CD4-positive, alpha-beta T cell treated with Interleukin-6 for 4 hours (primary cell): ENCODE measurements around the gene PIM1.
"Not testable (repeated sequence)": the region's sequence is repeated elsewhere in the genome, so short reads cannot be mapped to it uniquely, and the experiment has no call there.

Experiments used
- DNase-seq: peaks from one replicate; pipeline ENCODE4 v3.0.0-alpha.2; 2020; ENCODE audit warnings: mixed read lengths

PIM1 gene

DNA sequence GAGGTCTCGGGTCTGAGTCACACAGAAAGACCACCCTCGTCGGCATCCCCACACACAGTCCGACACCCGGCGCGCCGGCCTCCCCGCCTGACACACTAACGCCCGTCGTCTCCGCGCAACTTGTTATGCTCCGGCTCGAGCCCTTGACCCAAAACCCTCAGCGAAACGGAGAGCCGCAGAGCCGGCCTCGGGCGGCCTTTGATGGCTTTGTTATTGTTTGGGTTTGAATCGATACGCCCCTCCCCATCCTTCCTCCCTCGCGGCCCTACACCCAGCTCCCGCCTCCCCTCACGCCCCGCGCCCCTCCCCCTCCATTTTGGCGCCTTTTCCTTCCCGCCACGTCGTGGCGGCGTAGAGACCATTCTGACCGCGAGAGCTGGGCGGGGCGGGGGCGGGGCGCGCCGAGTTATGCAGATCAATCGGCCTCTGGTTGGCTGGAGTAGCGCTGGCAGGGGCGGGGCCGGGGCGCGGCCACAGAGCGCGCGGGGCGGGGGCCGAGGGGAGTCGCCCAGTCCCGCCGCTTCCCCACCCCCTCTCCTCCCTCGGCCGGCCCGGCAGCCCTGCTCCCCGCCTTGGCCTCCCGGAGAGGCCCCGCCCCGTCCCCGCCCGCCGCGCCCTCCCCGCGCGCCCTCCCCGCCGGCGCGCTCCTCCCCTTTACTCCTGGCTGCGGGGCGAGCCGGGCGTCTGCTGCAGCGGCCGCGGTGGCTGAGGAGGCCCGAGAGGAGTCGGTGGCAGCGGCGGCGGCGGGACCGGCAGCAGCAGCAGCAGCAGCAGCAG, at the start of gene PIM1:
Gene PIM1 (plus strand): TSS at position 657 of the 777 bp plus-strand sequence. CDS start 424 bp downstream, outside the sequence.
- DNase-seq = peak; percentile 100

DNA sequence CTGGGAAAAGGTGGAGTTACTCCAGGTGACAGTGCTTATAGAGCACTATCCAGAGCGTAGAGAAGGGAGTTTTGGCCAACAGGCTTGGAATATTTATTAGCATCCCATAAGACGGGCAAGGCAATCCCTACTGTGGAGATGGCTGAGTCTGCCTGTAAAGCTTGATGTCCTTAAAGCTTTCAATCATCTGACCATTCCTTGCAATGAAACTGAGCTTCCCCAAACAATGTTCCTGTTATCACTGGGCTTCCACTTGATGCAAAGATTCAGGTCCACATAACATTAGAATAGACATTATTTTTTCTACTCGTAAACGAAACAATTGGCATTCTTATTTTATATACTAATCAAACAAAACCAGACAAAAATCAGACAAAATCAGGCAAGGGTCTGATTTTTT, 48.4 kb upstream of the PIM1 start:
- no peak for DNase-seq

GRCh38 chr6:37122861-37123260, 47.1 kb upstream of the PIM1 start:
- no peak for DNase-seq

DNA sequence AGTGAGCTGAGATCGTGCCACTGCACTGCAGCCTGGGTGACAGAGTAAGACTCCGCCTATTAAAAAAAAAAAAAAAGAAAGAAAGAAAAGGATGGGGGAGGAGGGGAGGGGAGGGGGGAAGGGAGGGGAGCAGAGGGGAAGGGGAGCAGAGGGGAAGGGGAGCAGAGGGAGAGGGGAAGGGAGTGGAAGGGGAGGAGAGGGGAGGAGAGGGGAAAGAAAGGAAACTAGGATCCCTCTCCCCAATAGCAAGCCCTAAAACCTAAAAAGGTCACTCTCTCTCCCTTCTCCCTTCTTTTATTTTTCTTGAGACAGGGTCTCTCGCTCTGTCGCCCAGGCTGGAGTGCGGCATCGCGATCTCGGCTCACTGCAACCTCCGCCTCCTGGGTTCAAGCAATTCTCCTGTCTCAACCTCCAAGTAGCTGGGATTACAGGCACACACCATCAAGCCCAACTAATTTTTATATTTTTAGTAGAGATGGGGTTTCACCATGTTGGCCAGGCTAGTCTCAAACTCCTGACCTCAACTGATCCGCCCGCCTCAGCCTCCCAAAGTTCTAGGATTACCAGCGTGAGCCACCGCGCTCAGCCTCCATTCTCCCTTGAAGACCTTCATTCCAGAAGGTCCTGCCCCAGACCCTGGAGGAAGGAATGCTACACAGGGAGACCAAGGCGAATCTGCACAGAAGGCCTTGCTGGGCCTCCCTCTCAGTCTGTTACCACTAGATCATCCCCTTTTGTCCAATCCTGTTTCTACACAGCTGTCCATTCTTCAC, 45.8 kb upstream of the PIM1 start:
- no peak for DNase-seq

DNA sequence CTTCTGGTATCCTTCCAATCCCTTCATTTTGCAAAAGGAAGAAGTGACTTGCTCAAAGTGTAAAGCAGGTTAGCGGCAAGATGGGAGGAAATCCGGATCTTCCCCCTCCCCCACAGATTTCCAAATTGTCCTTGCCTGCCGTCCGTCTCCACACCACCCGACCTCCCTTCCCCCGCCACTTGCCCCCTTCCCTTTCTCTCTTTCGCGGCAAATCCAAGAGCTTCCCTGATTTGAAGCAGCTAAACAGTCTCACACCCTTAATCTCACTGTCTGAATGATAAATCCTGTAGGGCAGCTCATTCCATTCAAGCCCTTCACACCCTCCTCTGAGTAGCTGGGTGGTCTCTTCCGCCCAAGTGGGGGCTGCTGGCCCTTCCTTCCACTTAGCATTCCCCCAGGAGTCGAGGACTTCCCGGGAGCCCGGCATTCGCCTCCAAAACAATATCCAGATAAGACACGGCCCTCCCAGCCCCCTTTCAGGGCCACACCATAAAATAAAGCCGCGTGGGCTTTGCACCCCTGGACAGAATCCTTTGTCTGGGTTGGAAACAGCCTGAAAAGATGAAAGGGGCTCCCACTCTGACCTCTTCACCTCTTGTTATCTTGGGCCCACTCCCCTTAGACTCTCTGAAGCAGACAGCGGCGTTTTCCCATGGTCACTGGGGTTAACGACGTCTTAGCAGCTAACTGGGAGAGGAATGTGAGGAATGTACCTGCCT, 44.0 kb upstream of the PIM1 start:
- DNase-seq = no peak

- DNase-seq = no peak
Measured at GRCh38 chr6:37126493-37126958, 43.4 kb upstream of the PIM1 start.

- no peak for DNase-seq
Measured at GRCh38 chr6:37126961-37127616, 42.9 kb upstream of the PIM1 start.

GRCh38 chr6:37127961-37128862, 41.7 kb upstream of the PIM1 start:
- DNase-seq = no peak

DNA sequence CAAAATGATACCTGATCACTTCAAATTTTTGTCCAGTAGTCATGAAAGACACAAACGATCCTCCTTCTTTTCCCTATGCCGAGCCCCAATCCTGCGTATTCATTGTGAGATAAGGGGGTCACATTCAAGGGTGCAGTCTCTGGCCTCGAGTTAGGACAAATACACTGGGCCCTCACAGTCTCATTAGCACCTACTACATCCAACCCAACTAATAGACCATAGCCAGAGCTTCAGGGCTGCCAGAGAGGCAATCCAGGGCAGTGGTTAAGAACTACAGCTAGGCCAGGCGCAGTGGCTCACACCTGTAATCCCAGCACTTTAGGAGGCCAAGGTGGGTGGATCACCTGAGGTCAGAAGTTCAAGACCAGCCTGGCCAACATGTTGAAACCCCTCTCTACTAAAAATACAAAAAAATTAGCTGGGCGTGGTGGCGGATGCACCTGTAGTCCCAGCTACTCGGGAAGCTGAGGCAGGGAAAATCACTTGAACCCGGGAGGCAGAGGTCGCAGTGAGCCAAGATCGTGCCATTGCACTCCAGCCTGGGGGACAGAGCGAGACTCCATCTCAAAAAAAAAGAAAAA, 41.0 kb upstream of the PIM1 start:
- not testable (repeated sequence) for DNase-seq

GRCh38 chr6:37129566-37129965, 40.4 kb upstream of the PIM1 start:
- no peak for DNase-seq

DNA sequence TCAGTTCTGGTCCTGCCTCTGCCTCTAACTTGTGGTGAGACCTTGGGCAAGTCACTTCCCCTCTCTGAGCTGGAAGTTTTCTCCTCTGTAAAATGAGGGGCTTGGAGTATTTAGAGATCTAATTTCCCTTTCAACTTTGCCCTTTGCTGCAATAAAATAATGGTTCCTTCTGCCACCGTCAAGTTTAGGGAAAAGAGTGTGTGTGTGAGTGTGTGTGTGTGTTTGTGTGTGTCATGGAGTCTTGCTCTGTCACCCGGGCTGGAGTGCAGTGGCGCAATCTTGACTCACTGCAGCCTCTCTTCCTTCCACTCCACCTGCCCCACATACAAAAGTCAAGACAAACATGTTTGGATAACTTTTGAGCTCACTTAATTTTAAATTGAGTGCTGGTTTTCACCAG, 39.2 kb upstream of the PIM1 start:
- no peak for DNase-seq

DNA sequence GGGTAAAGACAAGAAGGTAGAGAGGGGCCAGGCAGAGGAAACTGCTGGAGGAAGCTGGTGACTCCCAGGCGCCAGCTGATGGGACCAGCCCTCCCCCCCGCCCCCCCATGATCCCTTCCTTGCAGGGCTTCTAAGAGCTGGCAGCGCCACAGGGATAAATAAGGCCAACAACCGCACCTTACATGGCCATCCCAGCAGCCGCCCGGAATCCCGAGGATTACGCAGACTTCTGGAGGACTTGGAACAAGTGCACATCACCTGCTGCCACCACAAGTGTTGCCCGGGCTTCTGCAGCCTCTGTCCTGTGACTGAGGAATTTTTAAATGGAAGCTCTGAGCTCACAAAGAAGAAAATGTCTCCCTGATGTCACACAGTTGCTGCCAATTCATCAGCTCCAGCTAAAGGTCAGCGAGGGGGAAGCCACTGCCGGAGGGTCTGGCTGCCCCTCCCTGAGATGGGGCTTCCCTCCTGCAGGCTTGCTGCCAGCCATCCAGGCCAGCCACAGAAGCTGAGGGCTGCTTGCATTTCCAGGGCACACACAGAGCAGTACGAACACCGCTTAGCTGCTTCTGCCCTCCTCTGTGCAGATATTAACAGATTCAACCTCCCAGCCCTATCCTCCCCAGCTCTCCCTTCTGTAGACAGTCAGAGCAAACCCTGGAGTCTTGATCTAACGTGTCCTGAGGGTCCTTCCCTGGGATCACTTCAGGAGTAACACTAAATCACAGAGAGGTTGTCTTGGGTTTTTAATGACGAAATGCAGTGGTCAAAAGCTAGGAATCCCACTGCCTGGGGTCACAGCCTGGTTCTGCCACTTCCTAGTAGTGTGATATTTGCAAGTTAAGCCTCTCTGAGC, 38.6 kb upstream of the PIM1 start:
- DNase-seq = no peak

DNA sequence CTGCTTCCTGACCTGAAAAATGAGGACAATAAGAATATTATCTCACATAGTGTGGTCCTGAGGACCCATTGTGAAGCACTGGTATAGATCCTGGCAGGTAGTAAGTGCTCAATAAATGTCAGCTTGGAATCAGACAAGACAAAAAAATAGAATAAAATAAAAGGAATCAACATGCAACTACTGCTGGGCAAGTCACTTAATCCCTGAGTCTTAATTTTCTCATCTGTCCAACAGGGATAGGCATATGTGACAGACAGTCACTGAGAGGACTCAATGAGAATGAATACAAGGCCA, 38.0 kb upstream of the PIM1 start:
- DNase-seq = no peak

DNA sequence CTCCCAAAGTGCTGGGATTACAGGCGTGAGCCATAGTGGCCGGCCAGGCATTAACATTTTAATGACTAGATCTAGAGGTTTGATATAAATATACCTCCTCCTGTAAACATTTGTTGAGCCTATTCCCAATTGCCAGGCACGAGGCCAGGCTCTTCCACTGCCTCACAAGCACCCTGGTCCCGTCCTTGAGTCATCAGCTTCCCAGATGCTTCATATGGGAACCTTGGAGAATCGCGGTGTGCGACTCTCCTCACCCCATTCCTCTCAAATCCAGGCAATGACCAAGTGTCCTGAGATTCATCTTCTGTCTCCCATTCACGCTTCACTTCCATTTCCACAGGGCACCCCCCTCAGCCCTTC, 35.9 kb upstream of the PIM1 start:
- DNase-seq = no peak

GRCh38 chr6:37134396-37135191, 35.4 kb upstream of the PIM1 start:
- DNase-seq = peak; percentile 36

GRCh38 chr6:37135835-37136694, 33.9 kb upstream of the PIM1 start:
- no peak for DNase-seq

GRCh38 chr6:37136821-37137200, 33.1 kb upstream of the PIM1 start:
- no peak for DNase-seq

DNA sequence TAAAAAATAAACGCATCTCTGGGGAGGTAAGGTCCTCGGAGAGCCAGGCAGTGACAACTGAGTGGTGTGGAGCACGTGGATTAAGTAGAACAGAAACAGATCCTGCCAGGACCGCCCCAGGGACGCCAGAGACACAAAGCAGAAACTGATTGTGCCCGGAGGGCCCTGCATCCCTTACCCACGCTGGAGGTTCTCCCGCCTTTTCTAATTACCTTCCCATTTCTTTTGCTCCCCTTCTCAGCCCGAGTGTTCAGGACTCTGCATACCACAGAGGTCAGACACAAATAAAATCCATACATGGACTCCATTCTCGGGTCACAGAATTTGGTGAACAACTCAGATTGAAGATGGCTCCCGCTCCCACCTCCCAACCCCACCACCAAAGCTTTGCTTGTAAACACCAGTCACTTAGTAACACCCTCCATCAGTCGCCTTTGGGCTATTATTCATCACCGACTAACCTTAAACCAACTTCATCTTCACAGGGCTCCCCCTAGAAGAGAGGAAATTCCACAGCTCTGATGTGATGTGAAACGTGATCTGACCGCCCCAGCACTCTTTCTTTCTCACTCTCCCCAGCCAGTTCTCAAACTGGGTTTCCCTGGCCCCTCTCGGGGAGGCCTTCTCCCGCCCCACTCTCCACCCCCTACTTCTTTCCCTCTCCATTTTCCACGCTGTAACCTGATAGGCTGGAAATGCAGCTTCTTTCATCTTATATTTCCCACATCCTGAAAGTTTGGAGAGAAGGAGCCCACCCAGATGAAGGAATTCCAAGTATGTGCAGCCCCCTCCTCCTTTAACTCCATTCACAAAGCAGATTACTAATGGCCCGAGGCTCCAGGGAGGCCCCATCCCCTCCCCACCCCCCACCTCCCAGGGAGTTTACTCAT, 32.5 kb upstream of the PIM1 start:
- DNase-seq = peak; percentile 35
